HEK293 (cell line): ENCODE results near the gene NOC2L.

Experiments used
- BCL11A ChIP-seq: fragments of 450-650 bp; formaldehyde crosslinking; IDR thresholded peaks from 2 replicates; pipeline ENCODE4 v1.5.1; 2016; ENCODE audit warnings: low read depth, missing biosample characterization, missing genetic modification characterization
- GFI1B ChIP-seq: fragments of 450-650 bp; formaldehyde crosslinking; IDR thresholded peaks from 2 replicates; pipeline ENCODE4 v1.5.1; 2016; ENCODE audit warnings: missing biosample characterization, missing genetic modification characterization
- HIC1 ChIP-seq: fragments of 450-650 bp; formaldehyde crosslinking; IDR thresholded peaks from 2 replicates; pipeline ENCODE4 v1.5.1; 2016; ENCODE audit warnings: missing biosample characterization, missing genetic modification characterization
- KLF9 ChIP-seq: fragments of 450-650 bp; formaldehyde crosslinking; IDR thresholded peaks from 2 replicates; pipeline ENCODE4 v1.5.1; 2016; ENCODE audit warnings: missing biosample characterization, missing genetic modification characterization, low read depth
- OVOL3 ChIP-seq: fragments of 450-650 bp; formaldehyde crosslinking; IDR thresholded peaks from 2 replicates; pipeline ENCODE4 v1.5.1; 2016; ENCODE audit warnings: missing biosample characterization, missing genetic modification characterization
- ZBTB11 ChIP-seq: fragments of 450-650 bp; formaldehyde crosslinking; conservative IDR thresholded peaks from 2 replicates; pipeline ENCODE4 v1.5.1; 2016; ENCODE audit warnings: low read depth, missing biosample characterization, missing genetic modification characterization
- ZBTB17 ChIP-seq: fragments of 450-650 bp; formaldehyde crosslinking; IDR thresholded peaks from 2 replicates; pipeline ENCODE4 v1.5.1; 2016; ENCODE audit warnings: missing biosample characterization, missing genetic modification characterization
- ZBTB26 ChIP-seq: fragments of 450-650 bp; formaldehyde crosslinking; optimal IDR thresholded peaks from 2 replicates; pipeline ENCODE3; 2016; ENCODE audit warnings: missing biosample characterization, mild to moderate bottlenecking, missing genetic modification characterization
- ZEB2 ChIP-seq: fragments of 450-650 bp; formaldehyde crosslinking; IDR thresholded peaks from 2 replicates; pipeline ENCODE4 v1.5.1; 2016; ENCODE audit warnings: missing biosample characterization, missing genetic modification characterization
- ZFP41 ChIP-seq: fragments of 450-650 bp; formaldehyde crosslinking; IDR thresholded peaks from 2 replicates; pipeline ENCODE4 v1.5.1; 2016; ENCODE audit warnings: missing biosample characterization, missing genetic modification characterization, borderline replicate concordance
- ZNF24 ChIP-seq: fragments of 450-650 bp; formaldehyde crosslinking; IDR thresholded peaks from 2 replicates; pipeline ENCODE4 v1.5.1; 2016; ENCODE audit warnings: missing biosample characterization, missing genetic modification characterization
- ZNF280C ChIP-seq: fragments of 450-650 bp; formaldehyde crosslinking; IDR thresholded peaks from 2 replicates; pipeline ENCODE4 v1.5.1; 2016; ENCODE audit warnings: missing biosample characterization, missing genetic modification characterization
- ZNF610 ChIP-seq: fragments of 450-650 bp; formaldehyde crosslinking; IDR thresholded peaks from 2 replicates; pipeline ENCODE4 v1.5.1; 2016; ENCODE audit warnings: missing biosample characterization, missing genetic modification characterization, borderline replicate concordance
- ZNF626 ChIP-seq: fragments of 450-650 bp; sonication (Bioruptor Pico); formaldehyde crosslinking; IDR thresholded peaks from 2 replicates; pipeline ENCODE4 v1.5.1; 2018; ENCODE audit warnings: missing biosample characterization, missing genetic modification characterization, inconsistent platforms
- ZNF658 ChIP-seq: fragments of 450-650 bp; formaldehyde crosslinking; IDR thresholded peaks from 2 replicates; pipeline ENCODE4; 2016; ENCODE audit warnings: missing biosample characterization, missing genetic modification characterization
- ZNF677 ChIP-seq: fragments of 450-650 bp; IDR thresholded peaks from 2 replicates; pipeline ENCODE4 v1.5.0; 2018; ENCODE audit warnings: missing biosample characterization, mild to moderate bottlenecking, missing genetic modification characterization, moderate library complexity
- ZNF776 ChIP-seq: fragments of 450-650 bp; formaldehyde crosslinking; IDR thresholded peaks from 2 replicates; pipeline ENCODE4 v1.5.0; 2017; ENCODE audit warnings: missing biosample characterization, missing genetic modification characterization, borderline replicate concordance
- ZSCAN23 ChIP-seq: fragments of 450-650 bp; formaldehyde crosslinking; IDR thresholded peaks from 2 replicates; pipeline ENCODE4 v1.5.1; 2016; ENCODE audit warnings: missing biosample characterization, missing genetic modification characterization

NOC2L gene

GRCh38 chr1:975896-976683, 17.0 kb upstream of the NOC2L start (continued):
- TF ChIP-seq HIC1 (tag by site-specific recombination) (peak; percentile 94), ZNF658 (tag by site-specific recombination) (no peak), ZNF677 (tag by site-specific recombination) (no peak), ZBTB26 (tag by site-specific recombination) (peak; percentile 27), ZBTB11 (0 out of 2 replicates have a peak, but pooled peaks have one; percentile 22), ZSCAN23 (tag by site-specific recombination) (no peak), ZNF610 (tag by site-specific recombination) (no peak), ZNF280C (tag by site-specific recombination) (no peak), ZNF776 (tag by site-specific recombination) (no peak), BCL11A (tag by site-specific recombination) (0 out of 2 replicates have a peak, but pooled peaks have one; percentile 39), ZFP41 (tag by site-specific recombination) (no peak), ZNF626 (tag by site-specific recombination) (no peak), ZBTB17 (peak; percentile 85), GFI1B (tag by site-specific recombination) (no peak), ZEB2 (peak; percentile 86; the same call in 1 of the 2 replicates), KLF9 (tag by site-specific recombination) (peak; percentile 70), ZNF24 (tag by site-specific recombination) (no peak), OVOL3 (tag by site-specific recombination) (no peak)
